AG04450 (cell line): ENCODE measurements around the gene PHF23. TPM values are rescaled to one million over a fixed set of nuclear protein-coding genes. Genes with fewer than 3 reads are reported as not detected.

Source experiments
- CTCF ChIA-PET: fragments of 300-600, 350-600 bp; formaldehyde crosslinking; extraction: SDS; loops from one replicate; lab custom pipeline; 2022; ENCODE audit warnings: antibody characterized with exemption, inconsistent platforms; lab: Charles Lee
- POLR2A ChIA-PET: fragments of 350-600 bp; formaldehyde crosslinking; extraction: SDS; loops from one replicate; lab custom pipeline; 2021; ENCODE audit warnings: antibody characterized with exemption, inconsistent platforms; lab: Yijun Ruan, JAX
- DNase-seq: peaks from one replicate; pipeline ENCODE4 v3.0.0-alpha.2; 2011; ENCODE audit warnings: low read depth, low spot score
- H3K27ac ChIP-seq: one replicate; pipeline ENCODE4 v1.5.1; 2012; ENCODE audit warnings: low read depth, low read length, control low read depth
- H3K27me3 ChIP-seq: one replicate; pipeline ENCODE4 v1.6.0; 2012; ENCODE audit warnings: low read length; ENCODE audit not compliant: control insufficient read depth, insufficient read depth
- H3K4me3 ChIP-seq: 2 replicates; pipeline ENCODE4 v1.5.1; 2011; ENCODE audit warnings: mild to moderate bottlenecking, low read depth, low read length, control low read depth
- H3K9me3 ChIP-seq: 2 replicates; pipeline ENCODE4 v1.5.1; 2012; ENCODE audit warnings: low read length; ENCODE audit not compliant: control insufficient read depth, insufficient read depth
- CTCF ChIP-seq: IDR thresholded peaks from 2 replicates; pipeline ENCODE4 v1.5.1; 2011; ENCODE audit warnings: low read depth, low read length, control low read depth, inconsistent platforms
- polyA plus RNA-seq: library from polyadenylated mRNA; depleted of rRNA; stranded (reverse); fragments of >200 nt; gene quantifications from 2 replicates; pipeline ENCODE4 v1.2.3, GENCODE V29; 2011

The PHF23 gene
- polyA plus RNA-seq, 1 experiment: 56.3 TPM

GRCh38 chr17:7243453-7243729 lies 4.1 kb upstream of the PHF23 start:
- Histone ChIP-seq H3K27me3 (no peaks in the 10 kb centered on the region), H3K9me3 (peaks cover 3% of the 10 kb centered on the region; the same call in 1 of the 2 replicates), H3K27ac (peak overlapping the region; percentile 94), H3K4me3 (peak overlapping the region; percentile 97)
- TF ChIP-seq CTCF: no peak
- no peak for DNase-seq
- POLR2A ChIA-PET: interaction anchor here (1.0 to 2.9 kb wide), 4 partner anchors 8 to 53 kb away, joined by 3 to 18 read pairs (median 8); partner anchors contain the start of genes ACADVL, CTDNEP1, DLG4 and ELP5
- CTCF ChIA-PET: interaction anchor here (1.4 kb wide), 1 partner anchor 62 kb away, joined by 3 read pairs; no protein-coding TSS in a partner anchor

- H3K27me3 ChIP-seq: no peaks in the 10 kb centered on the region
- peak; percentile 91 for DNase-seq
- H3K4me3 ChIP-seq: peak overlapping the region; percentile 97
- TF ChIP-seq CTCF: no peak
- H3K9me3 ChIP-seq: peaks cover 3% of the 10 kb centered on the region; the same call in 1 of the 2 replicates
- CTCF ChIA-PET: interaction anchor here (0.6 to 1.4 kb wide), 10 partner anchors 9 to 283 kb away, joined by 3 to 21 read pairs (median 4); partner anchors contain the start of genes CTDNEP1 and TMEM256
- peak overlapping the region; percentile 94 for H3K27ac ChIP-seq
- POLR2A ChIA-PET: interaction anchor here (0.7 to 2.9 kb wide), 8 partner anchors 9 to 87 kb away, joined by 3 to 18 read pairs (median 4); partner anchors contain the start of genes ACADVL, CTDNEP1, DLG4 and DVL2
Observed at GRCh38 chr17:7242717-7243452, 3.6 kb upstream of the PHF23 start.

GRCh38 chr17:7241783-7242716 lies 2.8 kb upstream of the PHF23 start, which contains the start of gene GABARAP:
TSS of gene GABARAP (minus strand) at chr17:7242449. CDS start at chr17:7242330, 119 bp downstream.
- H3K9me3 ChIP-seq: peaks cover 3% of the 10 kb centered on the region; the same call in 1 of the 2 replicates
- peak within 1 kb of the TSS; percentile 97 for H3K4me3 ChIP-seq
- DNase-seq: peak; percentile 82
- CTCF ChIA-PET: interaction anchor here (0.6 to 1.4 kb wide), 10 partner anchors 9 to 284 kb away, joined by 3 to 21 read pairs (median 3); partner anchors contain the start of genes CTDNEP1 and TMEM256
- POLR2A ChIA-PET: interaction anchor here (0.7 to 2.9 kb wide), 7 partner anchors 8 to 88 kb away, joined by 3 to 18 read pairs (median 5); partner anchors contain the start of genes ACADVL, CTDNEP1, DLG4 and DVL2
- TF ChIP-seq CTCF: no peak
- peak within 1 kb of the TSS; percentile 94 for H3K27ac ChIP-seq
- H3K27me3 ChIP-seq: no peaks in the 10 kb centered on the region

GRCh38 chr17:7241090-7241733 lies 2.0 kb upstream of the PHF23 start:
- Histone ChIP-seq H3K27me3 (no peaks in the 10 kb centered on the region), H3K4me3 (peak overlapping the region; percentile 97), H3K27ac (no peak overlapping the region), H3K9me3 (peaks cover 3% of the 10 kb centered on the region; the same call in 1 of the 2 replicates)
- TF ChIP-seq CTCF: no peak
- no peak for DNase-seq
- POLR2A ChIA-PET: interaction anchor here (1.9 to 2.9 kb wide), 3 partner anchors 10 to 21 kb away, joined by 5 to 18 read pairs (median 12); partner anchors contain the start of genes ACADVL, CTDNEP1, DLG4 and ELP5
- CTCF ChIA-PET: interaction anchor here (1.0 kb wide), 2 partner anchors 55 to 195 kb away, joined by 3 read pairs; no protein-coding TSS in a partner anchor
